GM12892 (cell line): Measurements from ENCODE around the gene C14orf93.

Experiments used
- POLR2A ChIP-seq: IDR thresholded peaks from 2 replicates; pipeline ENCODE4 v1.6.1; 2011; ENCODE audit warnings: low read depth, low read length, control low read depth
- POLR2AphosphoS5 ChIP-seq: IDR thresholded peaks from 2 replicates; pipeline ENCODE4 v1.6.1; 2011; ENCODE audit warnings: low read depth, low read length, control low read depth
- TAF1 ChIP-seq: IDR thresholded peaks from 2 replicates; pipeline ENCODE4 v1.6.1; 2011; ENCODE audit warnings: low read depth, mild to moderate bottlenecking, control low read depth, low read length, borderline replicate concordance

DNA sequence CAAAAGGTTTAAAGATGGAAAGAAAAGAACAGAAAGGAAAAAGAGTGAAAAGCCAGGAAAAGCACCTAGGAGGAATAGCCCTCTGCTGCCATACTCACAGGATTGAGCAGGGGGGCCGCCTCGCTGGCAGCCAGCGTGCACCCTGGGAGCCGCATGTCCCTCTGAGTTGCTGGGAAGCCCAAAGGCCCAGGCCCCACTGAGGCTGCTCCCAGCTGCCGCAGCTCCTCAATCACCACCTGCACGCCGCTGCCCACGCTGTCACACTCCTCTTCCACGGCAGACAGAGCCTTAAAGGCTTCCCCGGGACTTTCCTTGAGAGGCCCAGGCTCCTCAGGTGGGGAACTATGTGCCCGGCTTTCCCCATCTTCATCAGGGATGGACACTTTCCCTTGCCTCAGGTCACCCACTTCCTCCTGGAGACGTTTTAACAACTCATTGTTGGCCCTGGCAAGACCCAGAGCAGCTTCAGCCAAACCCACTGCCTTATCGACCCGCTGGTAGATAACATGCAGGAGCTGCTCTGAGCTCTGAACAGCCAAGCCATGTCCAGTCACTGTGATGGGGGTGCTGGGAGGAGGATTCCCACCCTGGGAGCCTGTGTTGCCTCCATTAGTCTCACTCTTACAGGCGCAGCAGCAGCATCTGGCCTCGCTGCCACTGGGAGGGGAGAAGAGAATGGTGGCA, 11.5 kb downstream of the C14orf93 start:
- TF ChIP-seq POLR2A (no peak), POLR2AphosphoS5 (no peak), TAF1 (no peak)
